ENCODE results near the gene BRPF1.

The BRPF1 gene

DNA sequence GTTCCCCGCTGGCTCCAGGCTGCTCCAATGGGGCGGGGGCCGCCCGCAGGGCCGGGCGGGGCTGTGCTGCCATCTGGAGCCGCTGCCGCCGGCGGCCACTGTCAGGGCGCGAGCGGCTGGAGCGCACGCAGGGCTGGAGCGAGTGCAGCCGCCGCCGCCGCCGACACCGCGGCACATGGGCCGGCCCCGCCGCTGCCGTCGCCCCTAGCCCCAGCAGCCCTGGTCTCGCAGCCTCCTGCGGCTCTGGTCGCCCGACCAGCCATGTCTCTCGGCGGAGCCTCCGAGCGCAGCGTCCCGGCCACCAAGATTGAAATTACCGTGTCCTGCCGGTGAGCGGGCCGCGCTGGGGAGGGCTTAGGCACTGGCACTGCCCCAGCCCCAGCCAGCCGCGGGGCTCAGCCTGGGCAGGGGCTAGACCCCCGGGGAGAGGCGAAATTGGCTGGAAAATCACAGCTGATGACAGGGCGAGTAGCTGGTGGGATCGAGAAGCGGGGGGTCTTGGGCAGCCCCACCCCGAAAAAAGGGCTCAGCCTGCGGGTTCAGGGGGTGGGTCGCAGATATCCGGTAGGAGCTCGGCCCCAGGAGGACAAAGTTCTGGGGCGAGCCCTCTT, 27.7 kb upstream of the BRPF1 start, which contains the start of gene CPNE9:
TSS of gene CPNE9 (plus strand) at position 98 of the 611 bp plus-strand sequence. CDS start at position 262, 164 bp downstream.
- no peak for DNase-seq

DNA sequence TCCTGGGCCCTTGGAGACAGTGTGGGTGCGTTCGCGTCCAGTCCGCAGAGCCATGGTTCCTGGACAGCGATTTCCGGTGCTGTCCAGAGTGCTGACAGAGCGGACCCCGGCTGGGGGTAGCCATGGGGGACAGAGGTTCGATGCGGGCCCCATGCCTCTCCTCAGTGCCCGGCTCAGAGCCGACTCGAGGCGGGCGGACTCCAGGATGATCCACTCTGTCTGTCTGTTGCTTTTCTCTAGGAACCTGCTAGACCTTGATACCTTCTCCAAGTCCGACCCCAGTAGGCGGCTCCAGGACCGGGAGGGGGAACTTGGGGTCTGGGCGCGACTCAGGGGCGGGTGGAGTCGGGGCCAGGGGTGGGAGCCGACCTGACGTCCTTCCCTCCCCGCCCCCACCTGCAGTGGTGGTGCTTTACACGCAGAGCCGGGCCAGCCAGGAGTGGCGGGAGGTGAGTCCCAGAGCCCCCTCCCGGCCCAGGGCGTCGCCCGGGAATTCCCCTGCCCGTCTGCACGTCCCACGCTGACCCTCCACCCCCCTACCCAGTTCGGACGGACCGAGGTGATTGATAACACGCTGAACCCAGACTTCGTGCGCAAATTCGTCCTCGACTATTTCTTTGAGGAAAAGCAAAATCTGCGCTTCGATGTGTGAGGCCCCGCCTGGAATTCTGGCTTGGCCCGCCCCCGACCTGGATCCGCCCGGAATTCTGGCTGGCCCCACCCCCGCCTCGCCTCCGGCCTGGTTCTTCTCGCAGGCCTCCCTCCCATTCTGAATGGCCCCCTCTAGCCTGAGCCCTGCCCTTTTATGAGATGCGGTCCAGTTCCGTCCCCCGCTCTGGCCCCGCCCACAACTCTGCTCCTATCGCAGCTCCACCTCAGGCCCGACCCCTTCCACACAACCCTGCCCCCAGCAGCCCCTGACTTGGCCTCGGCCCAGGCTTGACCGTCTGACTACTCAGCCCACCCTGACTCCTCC, 26.9 kb upstream of the BRPF1 start:
- peak; percentile 17 for DNase-seq

GRCh38 chr3:9710174-9710739, 21.3 kb upstream of the BRPF1 start:
- no peak for DNase-seq

- no peak for DNase-seq
Measured at GRCh38 chr3:9712415-9712814, 19.1 kb upstream of the BRPF1 start.

GRCh38 chr3:9713142-9713541, 18.4 kb upstream of the BRPF1 start:
- DNase-seq: no peak

- DNase-seq: no peak
Measured at GRCh38 chr3:9715136-9715535, 16.4 kb upstream of the BRPF1 start.

GRCh38 chr3:9715764-9716437, 15.6 kb upstream of the BRPF1 start:
- peak; percentile 39 for DNase-seq

- DNase-seq: no peak
Measured at GRCh38 chr3:9716801-9717555, 14.6 kb upstream of the BRPF1 start.

DNA sequence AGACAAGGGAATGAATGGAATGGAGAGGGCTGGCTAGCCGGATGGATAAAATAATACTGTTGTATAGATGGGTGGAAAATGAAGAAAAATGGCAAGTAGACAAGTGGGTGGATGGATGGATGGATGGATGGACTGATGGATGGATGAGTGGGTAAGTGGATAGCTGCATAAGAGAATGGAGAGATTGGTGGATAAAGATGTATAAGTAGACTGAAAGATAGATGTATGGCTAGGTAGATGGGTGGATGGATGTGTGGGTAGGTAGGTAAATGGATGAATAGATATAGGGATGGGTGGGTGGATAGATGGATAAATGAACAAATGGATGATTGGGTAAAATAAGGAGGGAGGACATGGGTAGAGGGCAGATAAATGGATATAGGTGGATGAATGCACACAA, 14.0 kb upstream of the BRPF1 start:
- no peak for DNase-seq

DNA sequence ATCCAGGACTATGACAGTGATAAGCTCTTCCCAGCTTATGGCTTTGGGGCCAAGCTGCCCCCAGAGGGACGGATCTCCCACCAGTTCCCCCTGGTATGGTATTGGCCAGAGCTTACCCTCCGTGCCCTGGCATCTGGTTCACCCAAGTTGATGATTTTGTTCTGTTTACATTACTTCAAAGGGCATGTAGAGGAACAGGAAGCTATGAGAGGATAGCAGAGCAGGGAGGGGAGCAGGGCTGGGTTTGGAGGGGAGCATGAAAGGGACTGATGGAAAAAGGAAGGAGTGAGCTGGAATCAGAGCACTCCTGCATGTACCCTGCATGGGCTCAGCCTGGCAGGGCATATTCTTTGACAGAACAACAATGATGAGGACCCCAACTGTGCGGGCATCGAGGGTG, 13.4 kb upstream of the BRPF1 start:
- no peak for DNase-seq

- no peak for DNase-seq
Measured at GRCh38 chr3:9721015-9721699, 10.4 kb upstream of the BRPF1 start.

GRCh38 chr3:9721700-9722060, 9.9 kb upstream of the BRPF1 start:
- DNase-seq: no peak

- no peak for DNase-seq
Measured at GRCh38 chr3:9725775-9726515, 5.6 kb upstream of the BRPF1 start.

GRCh38 chr3:9727041-9727595, 4.4 kb upstream of the BRPF1 start:
- peak; percentile 63 for DNase-seq

DNA sequence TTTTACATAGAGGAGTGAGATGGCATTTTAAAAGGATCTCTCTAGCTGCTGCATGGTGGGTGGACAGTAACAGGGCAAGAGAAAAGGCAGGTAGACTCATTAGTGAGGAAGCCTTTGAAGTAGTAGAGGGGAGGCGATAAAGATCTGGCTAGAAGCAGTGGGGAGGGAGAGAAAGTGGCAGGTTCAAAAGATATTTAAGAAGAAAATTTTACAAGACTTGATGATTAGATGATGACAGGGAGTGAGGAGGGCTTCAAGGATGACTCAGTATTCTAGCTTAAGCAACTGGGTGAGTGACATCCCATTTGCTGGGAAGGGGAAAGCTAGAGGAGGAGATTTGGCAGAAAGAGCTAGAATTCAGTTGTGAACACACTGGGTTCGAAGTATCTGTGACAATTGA, 3.8 kb upstream of the BRPF1 start:
- no peak for DNase-seq

DNA sequence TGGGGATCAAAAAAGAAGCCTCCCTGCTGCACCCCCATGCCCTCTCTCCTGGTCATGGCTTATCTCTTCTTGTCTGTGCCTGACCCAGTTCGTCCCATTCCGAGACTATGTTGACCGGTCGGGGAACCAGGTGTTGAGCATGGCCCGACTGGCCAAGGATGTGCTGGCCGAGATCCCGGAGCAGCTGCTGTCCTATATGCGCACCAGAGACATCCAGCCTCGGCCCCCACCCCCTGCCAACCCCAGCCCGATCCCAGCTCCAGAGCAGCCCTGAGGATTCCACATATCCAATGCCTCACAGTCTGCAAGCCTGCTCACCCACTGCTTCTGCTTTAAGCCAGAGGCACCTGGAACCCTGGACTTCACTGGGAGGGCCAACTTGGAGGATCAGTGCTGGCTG, 2.1 kb upstream of the BRPF1 start:
- DNase-seq: no peak

GRCh38 chr3:9730657-9731205, 804 bp upstream of the BRPF1 start:
- DNase-seq: no peak

GRCh38 chr3:9732080-9732739, 675 bp downstream of the BRPF1 start:
- DNase-seq: peak; percentile 44

DNA sequence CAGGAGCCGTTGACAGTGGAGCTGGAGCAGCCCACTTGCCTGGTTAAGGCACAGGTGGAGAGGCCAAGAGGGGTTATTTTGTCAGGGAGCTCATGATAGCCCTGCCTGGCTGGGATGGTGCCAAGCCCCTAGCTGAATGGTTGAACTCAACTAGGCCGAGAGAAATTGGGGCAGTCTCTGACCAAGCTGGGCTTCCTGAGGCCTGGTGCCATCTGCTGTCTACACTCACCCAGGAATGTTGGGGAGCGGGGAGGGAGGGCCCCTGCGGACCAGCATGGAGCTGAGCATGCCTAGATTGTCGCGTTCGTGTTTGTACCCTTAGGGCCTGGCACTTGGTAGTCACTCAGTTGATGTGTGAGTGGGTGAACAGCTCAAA, 1.2 kb downstream of the BRPF1 start:
- no peak for DNase-seq

DNA sequence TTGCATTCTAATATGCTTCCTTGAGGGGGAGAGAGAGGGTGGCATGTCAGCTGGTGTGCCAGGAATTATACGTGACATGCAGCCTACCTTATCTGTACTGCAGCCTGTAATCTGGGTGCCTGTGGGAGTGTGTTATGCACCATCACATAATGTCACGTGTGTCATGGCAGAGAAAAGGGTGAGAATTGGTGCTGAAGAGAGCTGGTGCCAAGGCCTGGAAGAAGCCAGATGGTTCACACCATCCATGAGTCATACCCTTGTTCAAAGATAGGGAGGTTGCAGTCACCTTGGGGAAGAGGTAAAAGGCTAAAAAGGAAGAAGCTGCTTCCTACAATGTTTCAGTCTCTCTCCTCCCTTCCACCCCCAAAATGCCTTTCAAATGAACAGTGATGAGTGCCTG, 5.3 kb downstream of the BRPF1 start:
- DNase-seq: no peak
